Endothelial cell of umbilical vein (primary cell): ENCODE data around the gene MGAT5.

ENCODE experiments used
- EZH2 ChIP-seq: IDR thresholded peaks from 2 replicates; pipeline ENCODE4 v1.6.1; 2012; ENCODE audit warnings: borderline replicate concordance, low read depth, mild to moderate bottlenecking, moderate library complexity, low read length, inconsistent platforms; ENCODE audit not compliant: severe bottlenecking
- POLR2A ChIP-seq: IDR thresholded peaks from 2 replicates; pipeline ENCODE4 v1.6.1; 2012; ENCODE audit warnings: low read depth, mild to moderate bottlenecking, control low read depth, low read length
- POLR2AphosphoS5 ChIP-seq: IDR thresholded peaks from 2 replicates; pipeline ENCODE4 v1.6.1; 2012; ENCODE audit warnings: low read depth, mild to moderate bottlenecking, control low read depth, low read length, moderate library complexity; ENCODE audit not compliant: insufficient read depth
- TF ChIP-seq, protein P1 (sequence below), 2 donors: IDR thresholded peaks; 1 replicate in 1 of 2; 2 replicates in 1 of 2; pipeline ENCODE4 v1.5.1; 2011; ENCODE audit warnings: low read length in 2 of 2, mild to moderate bottlenecking in 2 of 2, moderate library complexity in 2 of 2, control low read depth in 1 of 2, inconsistent platforms in 1 of 2, low read depth in 1 of 2; ENCODE audit not compliant: insufficient read depth in 1 of 2; ENCODE audit errors: extremely low read depth in 1 of 2
- TF ChIP-seq, protein P2 (sequence below): IDR thresholded peaks from 2 replicates; pipeline ENCODE4 v1.6.1; 2011; ENCODE audit not compliant: insufficient read depth, insufficient read length

GRCh38 chr2:134357814-134358213 is 103.9 kb downstream of the MGAT5 start:
- TF ChIP-seq POLR2AphosphoS5 (no peak), POLR2A (no peak), EZH2 (no peak)
- TF ChIP-seq, protein P1, sequence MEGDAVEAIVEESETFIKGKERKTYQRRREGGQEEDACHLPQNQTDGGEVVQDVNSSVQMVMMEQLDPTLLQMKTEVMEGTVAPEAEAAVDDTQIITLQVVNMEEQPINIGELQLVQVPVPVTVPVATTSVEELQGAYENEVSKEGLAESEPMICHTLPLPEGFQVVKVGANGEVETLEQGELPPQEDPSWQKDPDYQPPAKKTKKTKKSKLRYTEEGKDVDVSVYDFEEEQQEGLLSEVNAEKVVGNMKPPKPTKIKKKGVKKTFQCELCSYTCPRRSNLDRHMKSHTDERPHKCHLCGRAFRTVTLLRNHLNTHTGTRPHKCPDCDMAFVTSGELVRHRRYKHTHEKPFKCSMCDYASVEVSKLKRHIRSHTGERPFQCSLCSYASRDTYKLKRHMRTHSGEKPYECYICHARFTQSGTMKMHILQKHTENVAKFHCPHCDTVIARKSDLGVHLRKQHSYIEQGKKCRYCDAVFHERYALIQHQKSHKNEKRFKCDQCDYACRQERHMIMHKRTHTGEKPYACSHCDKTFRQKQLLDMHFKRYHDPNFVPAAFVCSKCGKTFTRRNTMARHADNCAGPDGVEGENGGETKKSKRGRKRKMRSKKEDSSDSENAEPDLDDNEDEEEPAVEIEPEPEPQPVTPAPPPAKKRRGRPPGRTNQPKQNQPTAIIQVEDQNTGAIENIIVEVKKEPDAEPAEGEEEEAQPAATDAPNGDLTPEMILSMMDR (IDR thresholded peaks at IDR 0.05; ENCODE audit: extremely low read depth in 1 of 2, insufficient read depth in 1 of 2, low read depth in 1 of 2, low read length in 2 of 2) = no peak
- TF ChIP-seq, protein P2, sequence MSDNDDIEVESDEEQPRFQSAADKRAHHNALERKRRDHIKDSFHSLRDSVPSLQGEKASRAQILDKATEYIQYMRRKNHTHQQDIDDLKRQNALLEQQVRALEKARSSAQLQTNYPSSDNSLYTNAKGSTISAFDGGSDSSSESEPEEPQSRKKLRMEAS = no peak
